Fibroblast of mammary gland (primary cell): ENCODE data around the gene DMBT1.
"Not testable (repeated sequence)": the region's sequence is repeated elsewhere in the genome, so short reads cannot be mapped to it uniquely, and the experiment has no call there.

Experiments used
- DNase-seq: peaks from one replicate; pipeline ENCODE4 v3.0.0-alpha.2; 2010; ENCODE audit warnings: low read depth
- H3K4me3 ChIP-seq: 2 replicates; pipeline ENCODE4 v1.5.1; 2011; ENCODE audit warnings: low read depth, mild to moderate bottlenecking, low read length, moderate library complexity; ENCODE audit not compliant: control insufficient read depth
- TF ChIP-seq, protein P1 (sequence below): conservative IDR thresholded peaks from 2 replicates; pipeline ENCODE4 v1.5.1; 2011; ENCODE audit warnings: low read depth, low read length, inconsistent platforms; ENCODE audit not compliant: control insufficient read depth, insufficient read depth

The DMBT1 gene

GRCh38 chr10:122588381-122588780 is 27.8 kb downstream of the DMBT1 start:
- TF ChIP-seq, protein P1, sequence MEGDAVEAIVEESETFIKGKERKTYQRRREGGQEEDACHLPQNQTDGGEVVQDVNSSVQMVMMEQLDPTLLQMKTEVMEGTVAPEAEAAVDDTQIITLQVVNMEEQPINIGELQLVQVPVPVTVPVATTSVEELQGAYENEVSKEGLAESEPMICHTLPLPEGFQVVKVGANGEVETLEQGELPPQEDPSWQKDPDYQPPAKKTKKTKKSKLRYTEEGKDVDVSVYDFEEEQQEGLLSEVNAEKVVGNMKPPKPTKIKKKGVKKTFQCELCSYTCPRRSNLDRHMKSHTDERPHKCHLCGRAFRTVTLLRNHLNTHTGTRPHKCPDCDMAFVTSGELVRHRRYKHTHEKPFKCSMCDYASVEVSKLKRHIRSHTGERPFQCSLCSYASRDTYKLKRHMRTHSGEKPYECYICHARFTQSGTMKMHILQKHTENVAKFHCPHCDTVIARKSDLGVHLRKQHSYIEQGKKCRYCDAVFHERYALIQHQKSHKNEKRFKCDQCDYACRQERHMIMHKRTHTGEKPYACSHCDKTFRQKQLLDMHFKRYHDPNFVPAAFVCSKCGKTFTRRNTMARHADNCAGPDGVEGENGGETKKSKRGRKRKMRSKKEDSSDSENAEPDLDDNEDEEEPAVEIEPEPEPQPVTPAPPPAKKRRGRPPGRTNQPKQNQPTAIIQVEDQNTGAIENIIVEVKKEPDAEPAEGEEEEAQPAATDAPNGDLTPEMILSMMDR: no peak
- no peak overlapping the region for H3K4me3 ChIP-seq
- no peak for DNase-seq

- DNase-seq: no peak
- TF ChIP-seq, protein P1: no peak
- no peak overlapping the region for H3K4me3 ChIP-seq
Observed at GRCh38 chr10:122590153-122590552, 29.6 kb downstream of the DMBT1 start.

DNA sequence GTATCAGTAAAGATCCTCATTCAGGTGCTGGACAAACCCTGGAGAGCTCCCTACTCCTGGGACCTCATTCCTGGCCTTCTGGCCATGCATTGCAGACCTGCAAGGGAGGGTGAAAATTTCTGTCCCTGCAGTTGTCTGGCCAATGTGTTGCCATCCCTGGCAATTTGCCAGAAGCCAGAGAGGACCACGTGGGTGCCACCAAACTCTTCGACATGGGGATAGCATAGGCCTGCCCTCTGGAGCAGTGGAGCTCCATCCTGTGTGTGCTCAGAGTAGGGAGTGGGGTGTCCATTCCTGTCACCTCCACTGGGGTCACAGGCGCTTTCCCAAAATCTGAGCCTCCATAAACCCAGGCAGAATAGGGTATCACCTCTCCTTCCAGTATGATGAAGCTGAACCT is 31.2 kb downstream of the DMBT1 start:
- no peak for DNase-seq
- H3K4me3 ChIP-seq: no peak overlapping the region
- TF ChIP-seq, protein P1: no peak

DNA sequence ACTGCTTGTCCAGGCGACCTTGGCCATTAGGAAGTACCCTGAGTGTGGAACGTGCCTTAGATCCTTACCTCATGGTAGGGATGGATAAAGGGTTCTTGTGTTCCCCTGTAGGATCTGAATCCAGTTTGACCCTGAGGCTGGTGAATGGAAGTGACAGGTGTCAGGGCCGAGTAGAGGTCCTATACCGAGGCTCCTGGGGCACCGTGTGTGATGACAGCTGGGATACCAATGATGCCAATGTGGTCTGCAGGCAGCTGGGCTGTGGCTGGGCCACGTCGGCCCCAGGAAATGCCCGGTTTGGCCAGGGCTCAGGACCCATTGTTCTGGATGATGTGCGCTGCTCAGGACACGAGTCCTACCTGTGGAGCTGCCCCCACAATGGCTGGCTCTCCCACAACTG is 31.6 kb downstream of the DMBT1 start:
- DNase-seq: no peak
- TF ChIP-seq, protein P1: no peak
- no peak overlapping the region for H3K4me3 ChIP-seq

- no peak overlapping the region for H3K4me3 ChIP-seq
- TF ChIP-seq, protein P1: no peak
- no peak for DNase-seq
Observed at GRCh38 chr10:122617476-122618270, 57.1 kb downstream of the DMBT1 start.

DNA sequence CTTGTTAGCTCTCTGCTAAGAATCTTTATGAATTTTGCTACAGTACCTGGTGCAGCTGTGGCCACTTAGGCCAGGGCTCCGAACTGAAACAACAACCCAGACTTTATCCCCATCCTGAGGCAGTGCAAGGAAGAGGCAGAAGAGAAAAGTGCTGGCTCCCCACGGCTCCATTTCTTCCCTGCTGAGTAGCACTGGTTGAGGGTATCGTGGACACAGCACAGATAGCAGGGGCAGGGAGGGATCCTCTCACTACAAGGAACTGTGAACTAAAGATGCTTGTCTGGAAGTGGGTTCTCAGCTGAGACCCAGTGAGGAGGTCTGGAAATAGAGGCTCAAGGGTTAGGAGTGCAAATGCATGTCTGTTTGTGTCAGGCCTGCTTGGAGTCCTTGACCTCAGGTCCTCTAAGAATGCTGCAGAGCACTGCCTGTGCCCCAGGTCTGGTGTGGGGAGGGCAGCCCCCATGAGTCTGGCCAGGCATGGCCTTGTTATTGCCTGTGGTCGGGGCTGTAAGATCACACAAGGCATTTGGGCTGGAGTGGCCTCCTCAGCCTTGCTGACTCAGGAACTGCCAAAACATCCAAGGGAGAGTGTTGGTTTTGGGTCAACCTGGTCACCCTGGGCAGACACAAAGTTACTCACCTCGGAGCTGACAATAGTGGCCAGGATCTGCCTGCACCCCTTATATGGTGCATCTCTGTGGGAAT is 58.1 kb downstream of the DMBT1 start:
- TF ChIP-seq, protein P1: no peak
- DNase-seq: no peak
- H3K4me3 ChIP-seq: no peak overlapping the region

DNA sequence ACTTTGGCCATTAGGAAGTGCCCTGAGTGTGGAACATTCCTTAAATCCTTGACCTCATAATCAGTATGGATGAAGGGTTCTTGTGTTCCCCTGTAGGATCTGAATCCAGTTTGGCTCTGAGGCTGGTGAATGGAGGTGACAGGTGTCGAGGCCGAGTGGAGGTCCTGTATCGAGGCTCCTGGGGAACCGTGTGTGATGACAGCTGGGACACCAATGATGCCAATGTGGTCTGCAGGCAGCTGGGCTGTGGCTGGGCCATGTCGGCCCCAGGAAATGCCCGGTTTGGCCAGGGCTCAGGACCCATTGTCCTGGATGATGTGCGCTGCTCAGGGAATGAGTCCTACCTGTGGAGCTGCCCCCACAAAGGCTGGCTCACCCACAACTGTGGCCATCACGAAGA is 60.4 kb downstream of the DMBT1 start:
- H3K4me3 ChIP-seq, DNase-seq: not testable (repeated sequence)
